Measurements from ENCODE around the gene HOXC13. TPM values are rescaled to one million over a fixed set of nuclear protein-coding genes. Genes with fewer than 3 reads are reported as not detected.

The HOXC13 gene
- total RNA-seq, 1 donor, result not detected

DNA sequence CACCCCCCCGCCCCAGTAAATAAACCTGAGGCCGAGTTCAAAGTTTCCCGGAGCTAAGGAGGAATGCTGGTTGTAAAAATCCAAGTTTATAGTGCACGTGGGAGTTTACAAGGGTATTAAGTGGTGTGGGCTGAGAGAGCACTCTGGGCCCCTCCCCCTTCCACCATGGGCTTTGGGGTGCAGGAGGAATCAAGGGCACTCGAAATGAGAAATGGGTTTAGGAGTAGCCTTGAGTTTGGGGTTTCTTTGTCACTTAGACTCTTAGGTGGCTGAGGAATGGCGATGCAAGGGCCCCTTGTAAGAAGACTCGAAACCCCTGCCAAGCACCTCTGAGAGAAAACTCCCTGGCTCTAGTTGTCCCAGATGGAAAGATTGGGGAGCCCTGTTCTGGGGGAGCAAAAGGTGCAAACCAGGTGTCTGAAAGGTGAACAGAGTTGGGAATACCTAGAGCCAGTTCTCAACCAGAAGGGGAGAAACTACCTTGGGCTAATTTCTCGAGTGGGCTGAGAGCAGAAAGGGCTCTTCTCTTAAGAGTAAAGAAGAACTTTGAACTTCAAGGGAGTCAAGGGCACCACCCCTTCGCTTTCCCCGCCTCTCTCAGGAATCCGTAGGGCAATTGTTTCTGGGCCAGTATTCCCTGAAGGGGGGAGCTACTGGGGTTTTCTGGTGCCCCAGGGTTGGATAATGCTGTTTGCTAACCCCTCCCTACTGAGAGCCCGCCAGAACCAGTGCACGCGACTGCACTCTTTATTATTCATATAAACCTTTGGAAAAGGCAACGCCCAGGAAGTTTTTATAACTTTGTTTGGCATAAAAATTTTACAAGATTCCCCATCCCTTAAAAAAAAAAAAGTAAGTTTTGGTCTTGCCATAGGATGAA is 40.1 kb downstream of the HOXC13 start:
- DNase-seq (ENCODE audit: low read depth), result no peak
- H3K4me3 ChIP-seq (ENCODE audit: low read depth, low read length), result no peak overlapping the region
- TF ChIP-seq, protein P1, sequence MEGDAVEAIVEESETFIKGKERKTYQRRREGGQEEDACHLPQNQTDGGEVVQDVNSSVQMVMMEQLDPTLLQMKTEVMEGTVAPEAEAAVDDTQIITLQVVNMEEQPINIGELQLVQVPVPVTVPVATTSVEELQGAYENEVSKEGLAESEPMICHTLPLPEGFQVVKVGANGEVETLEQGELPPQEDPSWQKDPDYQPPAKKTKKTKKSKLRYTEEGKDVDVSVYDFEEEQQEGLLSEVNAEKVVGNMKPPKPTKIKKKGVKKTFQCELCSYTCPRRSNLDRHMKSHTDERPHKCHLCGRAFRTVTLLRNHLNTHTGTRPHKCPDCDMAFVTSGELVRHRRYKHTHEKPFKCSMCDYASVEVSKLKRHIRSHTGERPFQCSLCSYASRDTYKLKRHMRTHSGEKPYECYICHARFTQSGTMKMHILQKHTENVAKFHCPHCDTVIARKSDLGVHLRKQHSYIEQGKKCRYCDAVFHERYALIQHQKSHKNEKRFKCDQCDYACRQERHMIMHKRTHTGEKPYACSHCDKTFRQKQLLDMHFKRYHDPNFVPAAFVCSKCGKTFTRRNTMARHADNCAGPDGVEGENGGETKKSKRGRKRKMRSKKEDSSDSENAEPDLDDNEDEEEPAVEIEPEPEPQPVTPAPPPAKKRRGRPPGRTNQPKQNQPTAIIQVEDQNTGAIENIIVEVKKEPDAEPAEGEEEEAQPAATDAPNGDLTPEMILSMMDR (IDR thresholded peaks at IDR 0.05; ENCODE audit: insufficient read depth, low read length), result no peak

DNA sequence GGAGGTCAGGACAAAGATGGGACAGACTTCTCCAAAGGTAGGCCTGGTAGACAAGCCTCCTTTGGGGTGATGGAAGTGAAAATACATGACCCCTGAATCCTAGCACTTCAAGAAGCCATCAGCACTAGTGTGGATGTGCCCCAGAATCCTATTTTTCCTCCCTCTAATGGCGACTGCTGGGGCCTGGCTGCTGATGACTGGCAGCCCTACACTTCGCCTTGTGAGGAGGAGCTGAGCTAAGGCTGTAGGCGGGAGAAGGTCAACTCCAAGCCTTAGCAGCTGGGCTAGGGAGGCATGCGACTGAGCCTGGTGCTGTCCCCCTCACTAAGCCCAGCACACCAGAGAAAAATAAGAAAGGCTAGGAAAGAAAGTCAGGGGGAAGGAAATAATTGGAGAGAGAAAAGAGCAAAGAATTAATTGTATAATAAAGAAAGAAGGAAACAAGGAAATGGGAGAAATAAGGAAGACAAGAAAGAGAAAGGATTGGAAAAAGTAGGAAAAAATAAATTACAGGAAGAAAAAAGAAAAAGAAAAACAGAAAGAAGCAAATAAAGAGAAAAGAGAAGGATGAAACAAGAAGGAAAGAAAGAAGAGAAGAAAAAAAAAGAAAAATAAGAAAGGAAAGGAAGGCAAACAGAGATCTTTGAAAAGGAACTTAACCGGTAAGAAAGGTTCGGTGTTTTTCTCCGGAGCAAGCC is 41.6 kb downstream of the HOXC13 start:
- no peak overlapping the region for H3K4me3 ChIP-seq (ENCODE audit: low read depth, low read length)
- TF ChIP-seq, protein P1 (IDR thresholded peaks at IDR 0.05; ENCODE audit: insufficient read depth, low read length), result no peak
- no peak for DNase-seq (ENCODE audit: low read depth)

DNA sequence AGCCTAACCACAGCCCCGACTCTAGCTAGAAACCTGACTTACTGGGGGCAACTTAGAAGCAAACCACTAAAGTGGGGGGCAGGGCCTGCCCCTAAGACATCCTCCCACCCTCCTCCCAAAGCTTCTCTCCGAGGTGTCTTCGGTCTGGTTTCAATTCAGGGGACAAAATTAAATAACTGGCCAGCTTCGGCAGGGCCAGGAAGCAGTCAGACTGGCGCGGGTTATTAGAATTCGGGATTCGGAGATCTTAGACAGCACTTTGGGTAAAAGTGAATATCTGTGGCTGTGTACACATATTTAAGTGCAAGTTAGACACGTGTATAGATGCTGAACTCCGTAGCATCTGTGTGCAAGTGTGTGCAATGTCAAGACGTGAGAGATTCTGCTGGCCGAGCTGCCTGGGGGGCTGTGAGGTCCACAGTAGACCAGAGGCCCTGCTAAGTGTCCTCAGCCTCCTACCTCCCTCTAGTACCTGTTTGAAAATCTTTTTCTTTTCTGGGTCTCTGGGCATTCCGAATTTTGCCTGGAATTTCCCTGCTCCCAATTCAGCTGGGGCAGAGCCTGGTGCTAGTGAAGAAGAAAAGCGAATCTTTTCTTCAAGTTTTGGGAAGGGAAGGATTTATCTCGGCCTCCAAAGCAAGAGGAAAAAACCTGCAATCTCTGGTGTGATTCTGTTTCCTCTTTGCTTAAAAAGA is 42.3 kb downstream of the HOXC13 start:
- no peak overlapping the region for H3K4me3 ChIP-seq (ENCODE audit: low read depth, low read length)
- DNase-seq (ENCODE audit: low read depth), result no peak
- TF ChIP-seq, protein P1 (IDR thresholded peaks at IDR 0.05; ENCODE audit: insufficient read depth, low read length), result no peak

DNA sequence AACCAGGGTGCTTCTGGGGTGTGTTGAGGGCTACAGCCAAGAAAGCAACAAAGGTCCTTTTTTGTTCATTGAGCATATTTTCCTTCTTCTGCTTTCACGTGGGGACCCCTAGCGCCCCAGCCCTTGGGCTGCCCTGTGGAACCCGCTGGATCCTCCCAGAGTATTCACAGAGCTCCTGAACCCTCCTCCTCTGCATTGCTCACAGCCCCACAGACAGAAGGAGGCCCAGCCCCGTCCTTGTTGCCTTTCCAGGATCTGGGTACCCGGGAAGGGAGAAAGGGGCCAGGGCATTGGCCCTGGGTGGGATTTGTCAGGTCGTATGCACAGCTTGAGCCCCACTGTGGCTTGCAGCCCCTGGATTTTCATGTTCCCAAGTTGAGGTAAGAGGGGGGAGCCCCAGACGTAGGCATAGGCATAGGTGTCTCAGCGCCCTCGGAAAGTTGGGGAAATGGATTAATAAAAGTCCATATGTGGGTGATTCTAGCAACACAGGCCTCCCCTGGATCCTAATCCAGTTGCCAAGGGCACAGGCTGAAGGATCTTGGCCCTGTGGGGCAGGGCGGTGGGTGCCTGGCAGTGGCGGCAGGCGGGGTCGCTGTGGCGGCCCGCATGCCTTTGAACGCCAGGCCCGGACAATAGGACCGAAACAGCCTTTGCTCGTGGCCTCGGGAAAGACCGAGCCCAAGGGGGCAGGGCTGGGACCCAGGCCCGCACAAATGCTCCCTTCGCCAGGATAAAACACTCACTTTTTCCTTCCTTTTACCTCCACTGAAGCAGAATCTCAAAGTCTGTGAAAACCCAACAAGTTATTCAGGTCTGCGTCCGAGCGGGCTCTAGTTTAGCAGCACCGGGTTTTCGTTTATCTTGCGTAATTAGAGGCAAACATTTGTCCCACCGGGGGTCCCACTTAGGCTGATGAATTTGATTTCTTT is 43.3 kb downstream of the HOXC13 start:
- no peak for DNase-seq (ENCODE audit: low read depth)
- H3K4me3 ChIP-seq (ENCODE audit: low read depth, low read length), result no peak overlapping the region
- TF ChIP-seq, protein P1 (IDR thresholded peaks at IDR 0.05; ENCODE audit: insufficient read depth, low read length), result no peak

DNA sequence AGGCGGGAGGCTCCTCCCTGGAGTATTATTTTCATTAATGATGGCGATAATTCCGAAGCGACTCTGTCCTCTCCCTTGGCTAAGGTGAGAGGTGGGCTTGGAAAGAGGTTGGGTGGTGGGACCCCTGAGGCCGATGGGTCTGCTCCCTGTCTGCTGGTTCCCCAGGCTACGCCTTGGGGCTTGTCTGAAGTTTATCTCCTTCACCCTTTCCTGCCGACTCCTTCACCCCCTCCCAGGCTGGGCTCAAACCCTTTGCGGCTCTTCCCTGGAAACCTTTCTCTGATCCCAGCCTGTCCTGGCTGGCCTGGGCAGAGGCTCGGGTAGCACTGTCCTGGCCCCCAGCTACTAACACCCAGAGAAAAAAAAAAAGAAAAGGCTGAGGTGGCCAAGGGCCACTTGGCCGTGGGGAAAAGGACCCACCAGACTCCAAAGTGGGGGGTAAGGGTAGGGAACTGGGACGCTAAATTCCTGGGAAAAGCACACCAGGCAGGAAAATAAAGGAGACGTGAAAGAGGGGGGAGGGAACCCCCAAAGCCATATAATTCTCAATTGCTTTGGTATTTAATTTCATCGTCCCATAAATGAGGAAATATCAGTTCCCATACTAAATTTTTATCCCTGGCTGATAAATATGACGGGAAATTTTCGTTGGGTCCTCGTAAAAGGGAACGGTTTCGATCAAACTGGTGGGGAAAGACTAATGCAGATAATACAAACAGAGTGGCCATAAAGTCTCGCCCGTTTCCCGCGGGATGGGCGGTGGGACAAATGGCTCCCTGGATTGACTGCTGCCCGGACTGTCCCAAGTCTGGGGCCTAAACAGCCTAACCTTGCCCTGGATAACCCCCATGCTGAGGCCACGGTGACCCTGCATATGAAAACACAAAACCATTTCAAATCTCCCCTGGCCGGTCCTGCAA is 44.3 kb downstream of the HOXC13 start:
- TF ChIP-seq, protein P1 (IDR thresholded peaks at IDR 0.05; ENCODE audit: insufficient read depth, low read length), result no peak
- no peak for DNase-seq (ENCODE audit: low read depth)
- no peak overlapping the region for H3K4me3 ChIP-seq (ENCODE audit: low read depth, low read length)

All from fibroblast of the aortic adventitia (primary cell).